Measurements from ENCODE around the gene PLXNA4. TPM values are rescaled to one million over a fixed set of nuclear protein-coding genes. Genes with fewer than 3 reads are reported as not detected.

PLXNA4 gene
- total and polyA plus RNA-seq, 8 donors, result 1.9 to 6.6 (median 3.4) TPM

GRCh38 chr7:132312531-132313055 lies 263.7 kb downstream of the PLXNA4 start:
- no peak overlapping the region for H3K4me3 ChIP-seq
- TF ChIP-seq CTCF (IDR thresholded peaks at IDR 0.05), result no peak
- DNase-seq (no peak), ATAC-seq (no peak)
- H3K9me3 ChIP-seq, result no peaks in the 10 kb centered on the region
- H3K27ac ChIP-seq, result no peak overlapping the region
- H3K27me3 ChIP-seq, result peaks cover 0 to 20% of the 10 kb centered on the region in 2 donors
- H3K36me3 ChIP-seq, result no peaks in the 10 kb centered on the region
- H3K4me1 ChIP-seq, result no peaks in the 10 kb centered on the region
- intact Hi-C loops (cut with DNase I), result loop anchor here in 1 of 2 donors (10.0 kb wide), 1 partner anchor 262 kb away; the partner anchor contains the start of gene PLXNA4

- Histone ChIP-seq H3K4me1 (no peaks in the 10 kb centered on the region), H3K4me3 (no peak overlapping the region), H3K36me3 (no peaks in the 10 kb centered on the region), H3K9me3 (no peaks in the 10 kb centered on the region), H3K27me3 (peaks cover 0 to 19% of the 10 kb centered on the region in 2 donors), H3K27ac (no peak overlapping the region)
- no peak for DNase-seq
- intact Hi-C loops (cut with DNase I), result loop anchor here in 1 of 2 donors (10.0 kb wide), 1 partner anchor 263 kb away; the partner anchor contains the start of gene PLXNA4
- TF ChIP-seq CTCF (IDR thresholded peaks at IDR 0.05), result no peak
- ATAC-seq, result no peak
These were observed 264.5 kb downstream of the PLXNA4 start for GRCh38 chr7:132311733-132312132.

GRCh38 chr7:132309102-132309805 lies 267.0 kb downstream of the PLXNA4 start:
- no peak for ATAC-seq
- no peak overlapping the region for H3K27ac ChIP-seq

GRCh38 chr7:132307465-132307864 lies 268.8 kb downstream of the PLXNA4 start:
- intact Hi-C loops (cut with DNase I), result no loop called here
- no peak overlapping the region for H3K27ac ChIP-seq
- H3K4me1 ChIP-seq, result no peaks in the 10 kb centered on the region
- TF ChIP-seq CTCF (IDR thresholded peaks at IDR 0.05), result no peak
- ATAC-seq, result no peak
- H3K27me3 ChIP-seq, result peaks cover 0 to 19% of the 10 kb centered on the region in 2 donors
- H3K4me3 ChIP-seq, result no peak overlapping the region
- H3K36me3 ChIP-seq, result no peaks in the 10 kb centered on the region
- no peaks in the 10 kb centered on the region for H3K9me3 ChIP-seq
- DNase-seq, result no peak

More at GRCh38 chr7:132309102-132309805, 267.0 kb downstream of the PLXNA4 start:
- no peak for DNase-seq
- H3K4me3 ChIP-seq, result no peak overlapping the region
- no peaks in the 10 kb centered on the region for H3K36me3 ChIP-seq
- H3K4me1 ChIP-seq, result no peaks in the 10 kb centered on the region
- no peak for TF ChIP-seq CTCF (IDR thresholded peaks at IDR 0.05)
- intact Hi-C loops (cut with DNase I), result no loop called here
- peaks cover 0 to 19% of the 10 kb centered on the region in 2 donors for H3K27me3 ChIP-seq
- H3K9me3 ChIP-seq, result no peaks in the 10 kb centered on the region

GRCh38 chr7:132300599-132301277 lies 275.5 kb downstream of the PLXNA4 start:
- intact Hi-C loops (cut with DNase I), result no loop called here
- DNase-seq (no peak), ATAC-seq (no peak)
- H3K9me3 ChIP-seq, result no peaks in the 10 kb centered on the region
- H3K4me3 ChIP-seq, result no peak overlapping the region
- no peaks in the 10 kb centered on the region for H3K4me1 ChIP-seq
- no peaks in the 10 kb centered on the region for H3K36me3 ChIP-seq
- H3K27ac ChIP-seq, result no peak overlapping the region
- TF ChIP-seq CTCF (IDR thresholded peaks at IDR 0.05), result no peak
- H3K27me3 ChIP-seq, result no peaks in the 10 kb centered on the region
